Transverse colon (tissue), 4 donors: ENCODE data around the gene DMRTB1. TPM values are rescaled to one million over a fixed set of nuclear protein-coding genes. Genes with fewer than 3 reads are reported as not detected.

Source experiments
- DNase-seq: peaks from one replicate; pipeline ENCODE4 v3.0.0-alpha.2; 2019
- H3K27ac ChIP-seq, 4 donors: fragments of 200-600 bp; sonication (generic); 2 replicates each; pipeline ENCODE4 v1.5.1; 2016 to 2018; ENCODE audit warnings: inconsistent platforms in 4 of 4
- H3K27me3 ChIP-seq: fragments of 200-600 bp; sonication (generic); 2 replicates; pipeline ENCODE4 v1.5.1; 2017; ENCODE audit warnings: inconsistent platforms
- H3K36me3 ChIP-seq, 4 donors: fragments of 200-600 bp; sonication (generic); 2 replicates each; pipeline ENCODE4 v1.5.1; 2017 to 2019; ENCODE audit warnings: inconsistent platforms in 4 of 4
- H3K4me1 ChIP-seq, 4 donors: fragments of 200-600 bp; sonication (generic); 2 replicates each; pipeline ENCODE4 v1.5.1; 2017 to 2020; ENCODE audit warnings: inconsistent platforms in 4 of 4
- H3K4me3 ChIP-seq, 4 donors: fragments of 200-600 bp; sonication (generic); 1 replicate in 1 of 4; 2 replicates in 3 of 4; pipeline versions ENCODE4 v1.5.1 to v1.6.1; 2017 to 2019; ENCODE audit warnings: inconsistent platforms in 4 of 4
- H3K9me3 ChIP-seq, 2 donors: fragments of 200-600 bp; sonication (generic); 2 replicates each; pipeline ENCODE4 v1.5.1; 2017 to 2019; ENCODE audit warnings: inconsistent platforms in 2 of 2
- CTCF ChIP-seq, 5 experiments: fragments of 200-600 bp in 3 of 5; fragments of 450-650 bp in 2 of 5; sonication (generic) in 3 of 5; IDR thresholded peaks; 1 replicate in 2 of 5; 2 replicates in 3 of 5; pipeline ENCODE4 v1.5.1; 2016 to 2017; ENCODE audit warnings: antibody characterized with exemption in 5 of 5, inconsistent platforms in 3 of 5, mild to moderate bottlenecking in 2 of 5, moderate library complexity in 1 of 5
- EP300 ChIP-seq: sonication (generic); formaldehyde crosslinking; IDR thresholded peaks from one replicate; pipeline ENCODE4 v1.6.1; 2017; ENCODE audit warnings: antibody characterized with exemption, low read depth
- POLR2A ChIP-seq: fragments of 450-650 bp; IDR thresholded peaks from one replicate; pipeline ENCODE4 v1.6.1; 2016; ENCODE audit warnings: antibody characterized with exemption, mild to moderate bottlenecking, moderate library complexity
- POLR2AphosphoS5 ChIP-seq, 3 donors: sonication (generic); formaldehyde crosslinking; IDR thresholded peaks; one replicate each; pipeline ENCODE4 v1.6.1; 2016; ENCODE audit warnings: antibody characterized with exemption in 3 of 3
- WGBS, 2 donors: methylation state at CpG; one replicate each; pipeline ENCODE4 v1.1.5; 2018; ENCODE audit warnings: low coverage in 1 of 2; 5-methylcytosine and 5-hydroxymethylcytosine counted together
- in situ Hi-C, 4 donors: fragments of 200-750 bp; cut with MboI; loops; one replicate each; pipeline versions ENCODE4 v1.15.0 to v1.15.1; 2017; ENCODE audit warnings: low sequenced_read_pairs in 3 of 4, low pct_ligation_motif_present in 1 of 4, low pct_unique_long_range_greater_than_20kb in 1 of 4
- intact Hi-C: fragments of 100-400 bp; cut with DNase I; formaldehyde crosslinking; loops from one replicate; pipeline ENCODE4 v1.15.1; 2023; ENCODE audit warnings: low total_unique reads
- total RNA-seq, 4 donors: library from RNA; depleted of rRNA; stranded (reverse); fragments of >200 nt; gene quantifications; one replicate each; pipeline ENCODE4 v1.1.0, GENCODE V29; 2016

The DMRTB1 gene
- total RNA-seq: not detected

- Histone ChIP-seq H3K9me3 (no peaks in the 10 kb centered on the region), H3K4me1 (no peaks in the 10 kb centered on the region), H3K27me3 (peaks cover 8% of the 10 kb centered on the region), H3K4me3 (no peak within 1 kb of the TSS), H3K27ac (no peak within 1 kb of the TSS), H3K36me3 (no peaks in the 10 kb centered on the region)
- TF ChIP-seq POLR2AphosphoS5 (IDR thresholded peaks at IDR 0.05) (no peak), POLR2A (no peak), EP300 (no peak), CTCF (IDR thresholded peaks at IDR 0.05) (no peak)
- intact Hi-C loops: no loop called here
- 95% methylated on average over 59 of the region's 82 CpGs; no CpG with 5 or more reads in 1 of the 2 donors for WGBS, 2 donors
- in situ Hi-C loops: no loop called here
- DNase-seq: no peak
Observed at GRCh38 chr1:53459321-53460175, at the start of gene DMRTB1. TSS of gene DMRTB1 (plus strand) at chr1:53459399. CDS start at chr1:53459454, 55 bp downstream.

- WGBS, 2 donors: 68% methylated on average over 6 of the region's 6 CpGs; no CpG with 5 or more reads in 1 of the 2 donors
- no peak for TF ChIP-seq POLR2A
- TF ChIP-seq POLR2AphosphoS5 (IDR thresholded peaks at IDR 0.05): no peak
- TF ChIP-seq EP300: no peak
- no peak for TF ChIP-seq CTCF (IDR thresholded peaks at IDR 0.05)
- in situ Hi-C loops (no loop called here), intact Hi-C loops (no loop called here)
- Histone ChIP-seq H3K4me3 (no peak overlapping the region), H3K27ac (no peak overlapping the region), H3K9me3 (no peaks in the 10 kb centered on the region), H3K27me3 (peaks cover 6% of the 10 kb centered on the region), H3K36me3 (no peaks in the 10 kb centered on the region), H3K4me1 (no peaks in the 10 kb centered on the region)
- DNase-seq: no peak
Observed at GRCh38 chr1:53409695-53410094, 49.5 kb upstream of the DMRTB1 start.

DNA sequence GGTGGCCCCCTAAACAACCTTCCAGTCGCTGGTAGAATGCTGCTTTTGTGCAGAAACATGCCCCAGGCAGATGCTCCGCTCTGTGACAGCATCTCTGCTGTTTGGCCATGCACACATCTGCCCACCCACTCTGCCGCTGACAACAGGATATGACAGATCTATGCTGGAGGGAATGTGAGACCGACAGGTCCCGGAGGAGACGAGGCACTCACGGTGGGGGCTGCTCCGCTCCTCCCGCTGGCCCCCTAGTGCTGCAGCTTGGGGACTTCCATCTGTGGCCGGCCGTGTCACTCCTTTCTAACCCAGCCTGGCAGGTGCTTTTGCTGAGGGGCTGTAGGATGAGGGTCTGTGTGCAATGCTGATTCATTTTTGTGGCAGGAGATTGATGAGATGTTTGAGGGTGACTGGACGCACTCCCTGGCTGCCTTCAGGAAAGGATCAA lies 49.1 kb upstream of the DMRTB1 start:
- Histone ChIP-seq H3K4me1 (no peaks in the 10 kb centered on the region), H3K27ac (no peak overlapping the region), H3K27me3 (peaks cover 6% of the 10 kb centered on the region), H3K36me3 (no peaks in the 10 kb centered on the region), H3K9me3 (no peaks in the 10 kb centered on the region), H3K4me3 (no peak overlapping the region)
- in situ Hi-C loops: no loop called here
- intact Hi-C loops: no loop called here
- TF ChIP-seq EP300: no peak
- TF ChIP-seq CTCF (IDR thresholded peaks at IDR 0.05): no peak
- TF ChIP-seq POLR2A: no peak
- TF ChIP-seq POLR2AphosphoS5 (IDR thresholded peaks at IDR 0.05): no peak
- DNase-seq: no peak
- 60 to 80% methylated on average over 3 to 12 of the region's 12 CpGs for WGBS, 2 donors

- 92 to 94% methylated on average over 7 to 8 of the region's 8 CpGs for WGBS, 2 donors
- H3K27me3 ChIP-seq: peaks cover 6% of the 10 kb centered on the region
- no peaks in the 10 kb centered on the region for H3K4me1 ChIP-seq
- intact Hi-C loops: no loop called here
- no peak for TF ChIP-seq EP300
- TF ChIP-seq POLR2AphosphoS5 (IDR thresholded peaks at IDR 0.05): no peak
- no peak for TF ChIP-seq POLR2A
- TF ChIP-seq CTCF (IDR thresholded peaks at IDR 0.05): no peak
- DNase-seq: no peak
- H3K4me3 ChIP-seq: no peak overlapping the region
- no peaks in the 10 kb centered on the region for H3K36me3 ChIP-seq
- in situ Hi-C loops: no loop called here
- H3K27ac ChIP-seq: no peak overlapping the region
- H3K9me3 ChIP-seq: no peaks in the 10 kb centered on the region
Observed at GRCh38 chr1:53410701-53411100, 48.5 kb upstream of the DMRTB1 start.
